Activated CD4-positive, alpha-beta T cell treated with anti-CD3 and anti-CD28 coated beads, Interleukin-2, amount 10 ng/mL, durations not matched to agents 7 days and 5 days (primary cell): ENCODE data around the gene ZNF816. TPM values are rescaled to one million over a fixed set of nuclear protein-coding genes. Genes with fewer than 3 reads are reported as not detected.

Experiments
- total RNA-seq, 2 experiments: library from RNA; stranded (reverse); gene quantifications; one replicate each; pipeline ENCODE4 v1.2.3, GENCODE V29; 2021

The ZNF816 gene
- total RNA-seq, 2 experiments from 2014 or later = 14.0 to 14.5 TPM

Other genes starting within 250 kb of the ZNF816 start
- gene ZNF611, start 227.8 kb downstream of the ZNF816 start, total RNA-seq = 10 to 100 TPM; 30.2 to 34.9 TPM
- 10 to 100 TPM; 17.5 to 20.8 TPM for gene ZNF600, start 176.1 kb downstream of the ZNF816 start, total RNA-seq
- 10 to 100 TPM; 23.8 to 24.9 TPM for gene ZNF28, start 141.2 kb downstream of the ZNF816 start, total RNA-seq
- gene ZNF468, start 105.3 kb downstream of the ZNF816 start, total RNA-seq = 10 to 100 TPM; 15.9 to 16.3 TPM
- gene ZNF320, start 65.2 kb downstream of the ZNF816 start, total RNA-seq = 10 to 100 TPM; 10.9 TPM
- 1 to 10 TPM; 7.7 to 7.8 TPM for gene ZNF888, start 39.5 kb downstream of the ZNF816 start, total RNA-seq
- gene ERVV-1, start 51.0 kb upstream of the ZNF816 start, total RNA-seq = not detected
- gene ERVV-2, start 81.9 kb upstream of the ZNF816 start, total RNA-seq = not detected
- 10 to 100 TPM; 40.2 to 42.9 TPM for gene ZNF160, start 140.5 kb upstream of the ZNF816 start, total RNA-seq
- 1 to 10 TPM; 1.3 to 1.9 TPM for gene ZNF415, start 170.0 kb upstream of the ZNF816 start, total RNA-seq
- gene ZNF347, start 196.2 kb upstream of the ZNF816 start, total RNA-seq = 10 to 100 TPM; 11.7 to 12.3 TPM
- gene ZNF665, start 230.5 kb upstream of the ZNF816 start, total RNA-seq = 1 to 10 TPM; 4.0 to 5.0 TPM